ENCODE measurements around the gene TAS2R41. TPM values are rescaled to one million over a fixed set of nuclear protein-coding genes. Genes with fewer than 3 reads are reported as not detected.

TAS2R41 gene
- total RNA-seq, 1 experiment from 2014 or later: not detected

GRCh38 chr7:143514995-143515735 lies 37.5 kb downstream of the TAS2R41 start:
- H3K4me3 Mint-ChIP-seq: no peak overlapping the region
- H3K27me3 Mint-ChIP-seq (ENCODE audit: low read depth): peaks cover 15% of the 10 kb centered on the region
- WGBS (ENCODE audit: extremely low coverage, insufficient read length, low lambda C conversion rate): no CpG with 5 or more reads among the region's 3 CpGs
- H4K91ac ChIP-seq (ENCODE audit: insufficient read length, low read depth, low read length): no peak overlapping the region
- no peak overlapping the region for H3K56ac ChIP-seq (ENCODE audit: insufficient read length, low read depth, low read length)
- H3K18ac ChIP-seq (ENCODE audit: insufficient read length, low read depth, low read length): no peak overlapping the region
- no peaks in the 10 kb centered on the region for H3K9me3 Mint-ChIP-seq
- no peaks in the 10 kb centered on the region for H3K36me3 Mint-ChIP-seq (ENCODE audit: insufficient read depth in 1 of 3, low read depth in 3 of 3)
- no peak overlapping the region for H2BK20ac ChIP-seq (ENCODE audit: low read depth, low read length, poor library complexity, severe bottlenecking)
- H3K27ac ChIP-seq (ENCODE audit: insufficient read length, low read depth, low read length): no peak overlapping the region
- no peaks in the 10 kb centered on the region for H4K20me1 ChIP-seq (ENCODE audit: control insufficient read depth, insufficient read depth, insufficient read length)
- no peak overlapping the region for H4K8ac ChIP-seq (replicated peaks; ENCODE audit: insufficient read length, low read depth, low read length)
- H2BK5ac ChIP-seq (ENCODE audit: insufficient read length, low read length): no peak overlapping the region
- H3K79me1 ChIP-seq (ENCODE audit: insufficient read depth, low read depth, low read length, poor library complexity, severe bottlenecking): no peaks in the 10 kb centered on the region
- no peak overlapping the region for H2AFZ ChIP-seq (ENCODE audit: low read length)
- no peak overlapping the region for H2AK5ac ChIP-seq (ENCODE audit: insufficient read length, low read length)
- no peak overlapping the region for H3K4me2 ChIP-seq (ENCODE audit: insufficient read depth, insufficient read length, low read length)
- H4K5ac ChIP-seq (ENCODE audit: insufficient read length, low read depth, low read length): no peak overlapping the region
- H2BK120ac ChIP-seq (ENCODE audit: low read depth, low read length, poor library complexity, severe bottlenecking): no peak overlapping the region
- no peak overlapping the region for H3T11ph ChIP-seq (ENCODE audit: low read length)
- TF ChIP-seq CTCF (conservative IDR thresholded peaks at IDR 0.05): no peak
- H3K9me3 ChIP-seq (ENCODE audit: control insufficient read depth, low read depth, low read length): no peaks in the 10 kb centered on the region
- no peaks in the 10 kb centered on the region; the same call in 1 of the 2 replicates for H3K4me1 ChIP-seq (ENCODE audit: insufficient read depth, low read length)
- no peak overlapping the region for H3K23ac ChIP-seq (ENCODE audit: insufficient read length, low read depth, low read length)
- no peak overlapping the region for H3K14ac ChIP-seq (ENCODE audit: insufficient read depth, low read length)
- no peak overlapping the region for H3K9ac ChIP-seq (ENCODE audit: extremely low read depth, insufficient read length, low read length)
- H3K4me1 Mint-ChIP-seq: peaks cover 24 to 29% of the 10 kb centered on the region in 2 experiments
- H3K27me3 ChIP-seq (ENCODE audit: insufficient read depth, low read length): no peaks in the 10 kb centered on the region
- no peaks in the 10 kb centered on the region; the same call in 1 of the 2 replicates for H3K79me2 ChIP-seq (ENCODE audit: insufficient read depth, low read length)
- no peaks in the 10 kb centered on the region for H3K23me2 ChIP-seq (ENCODE audit: insufficient read length, low read depth, low read length, poor library complexity, severe bottlenecking)
- DNase-seq: no peak
- H3K27ac Mint-ChIP-seq: no peak overlapping the region
- no peak overlapping the region for H2BK12ac ChIP-seq (ENCODE audit: insufficient read length, low read depth, low read length)
- H3K4ac ChIP-seq (ENCODE audit: low read depth, low read length): no peak overlapping the region
- H2BK15ac ChIP-seq (ENCODE audit: low read depth, low read length): no peak overlapping the region
